ENCODE data around the gene LRRC75B.
A peak's percentile ranks its signal among the peaks of the same experiment; 100 is the strongest.
"Not testable (repeated sequence)": the region's sequence is repeated elsewhere in the genome, so short reads cannot be mapped to it uniquely, and the experiment has no call there.

Gene LRRC75B

DNA sequence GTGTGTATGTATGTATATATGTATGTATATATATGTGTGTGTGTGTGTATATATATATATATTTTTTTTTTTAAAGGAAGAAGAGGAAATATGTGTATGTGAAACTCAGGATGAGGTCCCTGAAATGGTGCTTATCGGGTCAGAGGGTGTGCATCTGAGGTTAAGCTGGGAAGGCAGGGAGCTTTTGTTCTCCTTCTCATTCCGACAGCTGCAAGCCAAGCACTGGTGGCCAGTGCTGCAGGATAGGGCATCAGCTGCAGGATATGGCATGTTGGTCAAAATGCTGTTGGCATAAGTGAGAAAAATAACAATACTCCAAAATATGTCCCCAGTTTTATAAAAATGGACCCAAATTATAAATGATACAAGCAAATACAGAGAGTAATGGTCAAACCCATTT, 29.6 kb downstream of the LRRC75B start:
- TF ChIP-seq TAF1 (IDR thresholded peaks at IDR 0.05; ENCODE audit: low read depth, low read length), result no peak
- no peak for TF ChIP-seq POLR2A (IDR thresholded peaks at IDR 0.05; ENCODE audit: low read depth, low read length)
- TF ChIP-seq POU2F2 (IDR thresholded peaks at IDR 0.05; ENCODE audit: low read depth, low read length), result no peak
- TF ChIP-seq PAX5 (IDR thresholded peaks at IDR 0.05; ENCODE audit: insufficient read depth, low read length, severe bottlenecking), result no peak
- TF ChIP-seq POLR2AphosphoS5 (IDR thresholded peaks at IDR 0.05; ENCODE audit: low read depth, low read length), result no peak
- no peak for TF ChIP-seq SPI1 (IDR thresholded peaks at IDR 0.05; ENCODE audit: low read depth, low read length)
- DNase-seq (ENCODE audit: insufficient read length, low spot score) (no peak), FAIRE-seq (no peak)

DNA sequence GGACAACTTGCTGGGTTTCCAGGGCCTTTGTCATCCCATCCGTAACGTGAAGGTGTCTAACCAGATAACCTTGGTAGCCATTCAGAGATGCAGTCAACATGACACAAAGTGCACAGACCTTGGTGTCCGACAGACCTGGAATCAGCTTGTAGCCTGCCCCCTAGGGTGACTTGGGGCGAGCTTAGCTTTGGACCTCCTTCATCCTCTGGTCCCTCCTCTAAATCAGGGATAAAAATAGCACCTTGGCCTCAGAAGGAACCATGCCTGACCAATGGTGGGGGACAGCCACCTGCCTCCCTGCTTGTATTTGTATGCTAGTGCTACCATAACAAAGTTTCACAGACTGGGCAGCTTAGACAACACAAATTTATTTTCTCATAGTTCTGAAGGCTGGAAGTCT, 33.4 kb downstream of the LRRC75B start:
- no peak for TF ChIP-seq TAF1 (IDR thresholded peaks at IDR 0.05; ENCODE audit: low read depth, low read length)
- no peak for TF ChIP-seq POU2F2 (IDR thresholded peaks at IDR 0.05; ENCODE audit: low read depth, low read length)
- TF ChIP-seq POLR2AphosphoS5 (IDR thresholded peaks at IDR 0.05; ENCODE audit: low read depth, low read length), result no peak
- TF ChIP-seq SPI1 (IDR thresholded peaks at IDR 0.05; ENCODE audit: low read depth, low read length), result no peak
- no peak for TF ChIP-seq POLR2A (IDR thresholded peaks at IDR 0.05; ENCODE audit: low read depth, low read length)
- no peak for TF ChIP-seq PAX5 (IDR thresholded peaks at IDR 0.05; ENCODE audit: insufficient read depth, low read length, severe bottlenecking)
- no peak for FAIRE-seq
- no peak for DNase-seq (ENCODE audit: insufficient read length, low spot score)

DNA sequence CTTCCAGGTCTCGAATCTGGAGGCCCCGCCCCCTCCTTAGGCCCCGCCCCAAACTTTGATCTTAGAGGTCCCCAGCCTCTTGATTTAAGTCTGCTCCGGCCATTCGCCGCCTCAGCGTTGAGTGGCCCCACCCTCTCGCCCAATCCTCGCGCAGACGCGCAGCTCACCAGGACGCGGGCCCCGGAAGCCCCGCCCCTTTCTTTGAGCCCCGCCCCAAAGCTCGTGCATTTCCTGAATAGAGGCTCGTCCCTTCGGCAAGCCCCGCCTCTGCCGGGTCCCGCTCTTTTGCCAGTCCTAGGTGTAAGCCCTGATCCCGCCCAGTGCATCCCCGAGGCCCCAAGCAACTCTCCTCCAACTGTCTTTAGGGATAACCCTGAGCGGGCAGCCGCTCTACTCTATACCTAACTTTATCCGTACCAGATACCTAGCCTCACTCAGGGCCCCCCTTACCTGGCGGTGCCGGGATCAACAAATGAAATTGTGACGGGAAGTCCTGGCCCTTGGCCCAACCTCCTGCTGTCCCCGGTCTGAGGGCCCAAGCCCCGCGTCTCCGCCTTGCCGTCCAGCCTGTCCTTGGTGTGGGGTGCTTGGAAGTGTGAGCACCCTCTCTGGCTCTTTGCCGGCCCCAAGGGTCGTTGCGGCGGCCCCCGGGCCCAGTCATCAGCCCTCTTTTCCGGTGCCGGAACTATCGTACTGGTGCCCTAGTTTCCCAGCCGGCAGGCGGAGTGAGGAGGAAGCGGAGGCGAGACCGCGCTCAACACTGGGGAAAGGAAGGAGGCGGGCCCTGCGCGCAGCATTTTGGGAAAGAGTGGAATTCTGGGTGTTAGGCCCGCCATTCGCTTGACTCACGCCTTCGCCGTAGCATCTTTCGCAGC, 37.5 kb downstream of the LRRC75B start, which contains the start of gene SNRPD3:
TSS of gene SNRPD3 (plus strand) at position 835 of the 875 bp plus-strand sequence. CDS start 1,676 bp downstream, outside the sequence.
- DNase-seq (ENCODE audit: insufficient read length, low spot score) (peak; percentile 97), FAIRE-seq (peak; percentile 96)
- TF ChIP-seq POU2F2 (IDR thresholded peaks at IDR 0.05; ENCODE audit: low read depth, low read length) (peak; percentile 64; the same call in 1 of the 2 replicates), PAX5 (IDR thresholded peaks at IDR 0.05; ENCODE audit: insufficient read depth, low read length, severe bottlenecking) (no peak), TAF1 (IDR thresholded peaks at IDR 0.05; ENCODE audit: low read depth, low read length) (peak; percentile 87), SPI1 (IDR thresholded peaks at IDR 0.05; ENCODE audit: low read depth, low read length) (0 out of 2 replicates have a peak, but pooled peaks have one; percentile 5), POLR2AphosphoS5 (IDR thresholded peaks at IDR 0.05; ENCODE audit: low read depth, low read length) (peak; percentile 84), POLR2A (IDR thresholded peaks at IDR 0.05; ENCODE audit: low read depth, low read length) (peak; percentile 2)

DNA sequence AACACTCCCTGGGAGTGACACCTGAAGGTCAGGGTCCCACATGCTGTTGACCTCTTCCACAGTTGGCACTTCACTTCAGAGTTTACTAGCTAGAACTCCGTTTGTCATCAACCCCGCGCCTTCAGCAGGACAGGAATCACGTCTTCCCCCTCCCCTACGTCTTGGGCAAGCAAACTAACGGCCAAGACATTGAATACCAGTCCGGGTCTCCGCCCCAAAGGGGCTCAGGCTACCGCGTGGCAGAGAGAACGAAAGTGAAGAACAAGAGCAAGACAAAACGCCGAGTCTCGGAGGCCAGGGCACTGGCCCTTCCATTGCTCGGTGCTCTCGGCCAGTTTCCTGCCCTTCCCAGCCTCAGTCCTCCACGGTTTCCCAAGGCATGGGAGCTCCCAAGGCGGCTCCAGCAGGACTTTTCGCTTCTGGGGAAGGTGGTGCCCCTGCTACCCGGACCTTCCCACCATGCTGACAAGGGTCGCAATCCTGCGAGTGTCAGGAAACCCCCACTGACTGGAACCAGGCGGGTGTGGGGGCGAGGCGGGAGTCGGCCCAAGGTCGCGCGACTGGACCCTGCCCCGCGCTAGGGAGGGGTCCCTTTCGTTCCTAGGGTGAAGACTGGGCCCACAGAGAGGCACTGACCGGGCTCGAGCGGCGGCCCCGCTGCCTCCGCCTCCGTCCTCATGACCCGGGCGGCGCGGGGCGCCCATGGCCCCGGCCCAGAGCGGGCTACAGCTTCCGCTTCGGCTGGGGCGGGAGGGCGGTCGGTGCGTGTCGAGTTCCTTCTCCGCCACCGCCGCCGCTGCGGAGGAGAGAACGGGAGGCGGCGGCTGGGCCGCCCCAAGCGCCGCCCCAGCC, 38.3 kb downstream of the LRRC75B start, which contains the start of gene GUCD1:
TSS of gene GUCD1 (minus strand) at position 826 of the 852 bp plus-strand sequence. CDS start at position 679, 147 bp downstream.
- TF ChIP-seq POLR2AphosphoS5 (IDR thresholded peaks at IDR 0.05; ENCODE audit: low read depth, low read length) (no peak; the same call in none of the 2 replicates), SPI1 (IDR thresholded peaks at IDR 0.05; ENCODE audit: low read depth, low read length) (no peak), POLR2A (IDR thresholded peaks at IDR 0.05; ENCODE audit: low read depth, low read length) (0 out of 2 replicates have a peak, but pooled peaks have one; percentile 3)
- DNase-seq (ENCODE audit: insufficient read length, low spot score) (no peak), FAIRE-seq (peak; percentile 20)

DNA sequence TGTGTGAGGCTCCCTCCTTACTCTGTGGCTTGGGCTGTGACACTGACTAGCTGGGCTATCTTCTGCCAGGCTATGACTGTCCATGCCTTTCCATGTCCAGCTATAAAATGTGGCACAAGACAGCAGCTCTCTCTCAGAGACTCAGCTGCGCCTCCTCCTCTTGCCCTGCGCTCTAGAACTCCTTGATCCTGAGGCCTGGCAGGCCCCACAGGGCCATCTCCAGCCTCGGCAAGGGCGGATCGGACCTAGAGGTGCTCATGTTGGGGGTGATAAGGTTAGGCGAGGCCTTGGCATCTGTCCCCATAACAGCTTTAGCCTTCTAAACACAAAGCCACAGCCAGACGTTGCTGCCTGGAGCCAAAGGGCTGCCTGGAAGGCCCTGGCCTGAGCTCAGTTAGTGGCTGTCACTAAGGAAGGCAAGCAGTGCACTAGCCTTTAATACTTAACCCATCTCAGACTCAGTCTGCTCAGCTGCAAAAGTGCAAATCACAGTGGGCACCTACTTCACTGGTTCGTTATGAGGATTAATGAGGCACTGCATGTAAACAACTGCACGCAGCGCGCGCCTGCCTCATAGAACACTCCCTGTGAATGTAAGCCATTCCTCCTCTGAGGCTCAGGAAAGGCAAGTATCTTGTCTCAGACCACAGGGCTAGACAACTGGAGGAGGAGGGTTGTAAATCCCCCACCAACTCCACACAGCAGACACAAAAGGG, 39.1 kb downstream of the LRRC75B start:
- TF ChIP-seq POLR2A (IDR thresholded peaks at IDR 0.05; ENCODE audit: low read depth, low read length) (no peak), TAF1 (IDR thresholded peaks at IDR 0.05; ENCODE audit: low read depth, low read length) (no peak), SPI1 (IDR thresholded peaks at IDR 0.05; ENCODE audit: low read depth, low read length) (no peak), POU2F2 (IDR thresholded peaks at IDR 0.05; ENCODE audit: low read depth, low read length) (no peak), PAX5 (IDR thresholded peaks at IDR 0.05; ENCODE audit: insufficient read depth, low read length, severe bottlenecking) (no peak), POLR2AphosphoS5 (IDR thresholded peaks at IDR 0.05; ENCODE audit: low read depth, low read length) (no peak)
- FAIRE-seq, result peak; percentile 16
- DNase-seq (ENCODE audit: insufficient read length, low spot score), result no peak

DNA sequence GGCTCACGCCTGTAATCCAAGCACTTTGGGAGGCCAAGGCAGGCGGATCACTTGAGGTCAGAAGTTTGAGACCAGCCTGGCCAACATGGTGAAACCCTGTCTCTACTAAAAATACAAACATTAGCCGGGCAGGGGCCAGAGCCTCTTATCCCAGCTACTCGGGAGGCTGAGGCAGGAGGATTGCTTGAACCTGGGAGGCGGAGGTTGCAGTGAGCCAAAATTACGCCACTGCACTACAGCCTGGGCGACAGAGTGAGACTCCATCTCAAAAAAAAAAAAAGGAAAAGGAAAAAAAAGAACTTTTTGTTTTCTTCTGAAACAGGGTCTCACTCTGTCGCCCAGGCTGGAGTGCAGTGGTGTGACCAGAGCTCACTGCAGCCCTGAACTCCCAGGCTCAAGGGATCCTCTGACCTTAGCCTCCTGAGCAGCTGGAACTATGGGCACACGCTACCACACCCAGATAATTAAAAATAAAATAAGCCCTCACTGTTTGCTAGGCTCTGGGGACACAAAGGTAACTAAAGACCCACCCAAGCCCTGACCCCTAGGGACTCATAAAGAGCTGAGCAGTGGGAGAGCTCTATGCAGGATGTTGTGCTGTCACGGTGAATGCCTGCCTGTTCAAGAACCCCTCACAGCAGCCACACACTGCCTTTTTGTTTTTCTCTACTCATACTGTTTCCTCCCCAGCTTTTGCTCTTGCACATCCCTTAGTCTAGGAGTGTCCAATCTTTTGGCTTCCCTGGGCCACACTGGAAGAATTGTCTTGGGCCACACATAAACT, 40.2 kb downstream of the LRRC75B start:
- not testable (repeated sequence) for DNase-seq (ENCODE audit: insufficient read length, low spot score)
- FAIRE-seq, result peak; percentile 40

DNA sequence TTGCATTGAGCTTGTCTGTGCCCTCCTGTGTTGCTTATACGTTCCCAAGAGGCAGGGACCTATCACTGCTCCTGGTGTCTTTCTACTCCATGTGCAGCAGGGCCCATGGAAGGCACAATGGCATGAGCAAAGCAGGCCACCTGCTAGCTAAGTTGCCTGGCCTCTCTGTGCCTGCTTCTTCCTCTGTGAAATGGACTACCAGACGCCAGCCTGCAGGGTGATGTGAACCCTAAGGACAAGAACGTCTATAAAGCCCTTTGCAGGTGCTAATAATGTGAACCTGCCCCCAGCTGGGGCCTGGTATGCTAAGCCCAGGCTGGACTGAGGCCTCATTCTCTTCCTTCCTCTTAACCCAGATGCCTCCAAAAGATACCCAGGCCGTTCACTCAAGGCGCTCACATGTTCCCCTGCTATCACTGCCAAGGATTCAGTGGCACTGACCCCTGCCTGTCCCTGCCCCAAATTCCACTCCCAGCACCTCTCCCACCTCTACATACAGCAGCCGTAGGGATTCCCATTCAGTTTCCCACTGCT, 41.9 kb downstream of the LRRC75B start:
- FAIRE-seq (no peak), DNase-seq (ENCODE audit: insufficient read length, low spot score) (no peak)
- TF ChIP-seq POLR2A (IDR thresholded peaks at IDR 0.05; ENCODE audit: low read depth, low read length), result no peak; the same call in 1 of the 2 replicates
- TF ChIP-seq PAX5 (IDR thresholded peaks at IDR 0.05; ENCODE audit: insufficient read depth, low read length, severe bottlenecking), result no peak
- TF ChIP-seq POU2F2 (IDR thresholded peaks at IDR 0.05; ENCODE audit: low read depth, low read length), result no peak
- no peak for TF ChIP-seq SPI1 (IDR thresholded peaks at IDR 0.05; ENCODE audit: low read depth, low read length)
- TF ChIP-seq TAF1 (IDR thresholded peaks at IDR 0.05; ENCODE audit: low read depth, low read length), result no peak
- TF ChIP-seq POLR2AphosphoS5 (IDR thresholded peaks at IDR 0.05; ENCODE audit: low read depth, low read length), result 0 out of 2 replicates have a peak, but pooled peaks have one; percentile 19

Measured in GM12891 (cell line).